Activated T-helper 1 cell treated with Interleukin-2 at 50 U/mL for 16 hours (primary cell): Measurements from ENCODE around the gene IGSF6.
"Not testable (repeated sequence)": the region's sequence is repeated elsewhere in the genome, so short reads cannot be mapped to it uniquely, and the experiment has no call there.

Experiments
- DNase-seq: peaks from one replicate; pipeline ENCODE4 v3.0.0-alpha.2; 2020; ENCODE audit warnings: low read depth

Gene IGSF6

GRCh38 chr16:21629616-21630539 is 22.5 kb downstream of the IGSF6 start:
- DNase-seq: not testable (repeated sequence)

- no peak for DNase-seq
Measured at GRCh38 chr16:21628772-21629171, 23.6 kb downstream of the IGSF6 start.

- DNase-seq: no peak
Measured at GRCh38 chr16:21628121-21628726, 24.2 kb downstream of the IGSF6 start.

- DNase-seq: no peak
Measured at GRCh38 chr16:21626659-21627277, 25.6 kb downstream of the IGSF6 start.

GRCh38 chr16:21625026-21625425 is 27.4 kb downstream of the IGSF6 start:
- DNase-seq: no peak

- no peak for DNase-seq
Measured at GRCh38 chr16:21622545-21622944, 29.9 kb downstream of the IGSF6 start.

GRCh38 chr16:21620592-21620991 is 31.8 kb downstream of the IGSF6 start:
- DNase-seq: no peak

- DNase-seq: no peak
Measured at GRCh38 chr16:21619765-21620425, 32.5 kb downstream of the IGSF6 start.

- no peak for DNase-seq
Measured at GRCh38 chr16:21618281-21618680, 34.1 kb downstream of the IGSF6 start.

- no peak for DNase-seq
Measured at GRCh38 chr16:21617607-21618006, 34.8 kb downstream of the IGSF6 start.

GRCh38 chr16:21614896-21615295 is 37.5 kb downstream of the IGSF6 start:
- no peak for DNase-seq

GRCh38 chr16:21613781-21614180 is 38.6 kb downstream of the IGSF6 start:
- no peak for DNase-seq

- no peak for DNase-seq
Measured at GRCh38 chr16:21613361-21613760, 39.0 kb downstream of the IGSF6 start.

GRCh38 chr16:21611556-21612384 is 40.6 kb downstream of the IGSF6 start:
- no peak for DNase-seq

GRCh38 chr16:21611198-21611555 is 41.2 kb downstream of the IGSF6 start:
- DNase-seq: no peak

- DNase-seq: no peak
Measured at GRCh38 chr16:21610766-21611165, 41.6 kb downstream of the IGSF6 start.

- no peak for DNase-seq
Measured at GRCh38 chr16:21610006-21610544, 42.3 kb downstream of the IGSF6 start.

- DNase-seq: no peak
Measured at GRCh38 chr16:21608639-21609328, 43.6 kb downstream of the IGSF6 start.

- DNase-seq: not testable (repeated sequence)
Measured at GRCh38 chr16:21605848-21606247, 46.6 kb downstream of the IGSF6 start.

- DNase-seq: no peak
Measured at GRCh38 chr16:21603928-21604327, 48.5 kb downstream of the IGSF6 start.

GRCh38 chr16:21602785-21603184 is 49.6 kb downstream of the IGSF6 start:
- no peak for DNase-seq
